Mesenteric fat pad (tissue), 1 donor: ENCODE results near the gene NOP14. TPM values are rescaled to one million over a fixed set of nuclear protein-coding genes. Genes with fewer than 3 reads are reported as not detected.
A peak's percentile ranks its signal among the peaks of the same experiment; 100 is the strongest.

ENCODE experiments used
- DNase-seq: peaks from one replicate; pipeline ENCODE4 v3.0.0-alpha.2; 2020; ENCODE audit warnings: low spot score
- total RNA-seq: library from RNA; stranded (reverse); fragmentation: NEBNext Ultra II Directional; extraction: Animal tissue kit (Norgen Biotek cat#: 25700); gene quantifications from one replicate; pipeline ENCODE4 v1.2.1, GENCODE V29; 2021
- donor health status: DM: yes; HTN: yes; CAD: no.

NOP14 gene
- total RNA-seq, 1 donor from 2014 or later = 37.5 TPM

DNA sequence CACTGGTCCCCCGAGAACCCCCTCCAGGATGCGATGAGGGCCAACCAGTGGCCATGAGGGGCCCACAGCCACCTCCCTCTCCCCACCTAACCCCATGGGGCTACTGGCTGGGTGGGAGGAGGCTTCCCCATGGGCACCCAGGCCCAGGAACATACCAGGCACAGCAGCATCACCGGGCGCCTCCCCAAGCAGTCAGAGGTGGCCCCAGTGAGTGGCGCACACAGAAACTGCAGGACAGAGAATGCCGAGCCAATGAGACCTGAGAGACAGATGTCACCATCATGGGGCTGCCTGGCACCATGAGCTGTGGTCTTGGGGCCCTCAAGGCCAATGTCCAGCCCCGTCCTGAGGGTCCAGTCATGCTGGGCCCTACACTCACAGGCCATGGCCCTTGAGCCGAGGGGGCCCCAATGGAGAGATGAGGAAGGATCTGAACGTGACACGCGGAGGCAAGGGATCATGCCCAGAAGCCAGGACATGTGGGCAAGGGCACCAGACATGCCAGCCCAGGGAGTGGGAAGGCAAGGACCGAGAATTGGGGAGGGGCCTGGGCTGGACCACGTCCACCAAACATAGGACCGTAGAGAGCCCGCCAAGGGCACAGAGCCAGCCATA is 30.1 kb downstream of the NOP14 start:
- no peak for DNase-seq

GRCh38 chr4:2932321-2932950 is 30.8 kb downstream of the NOP14 start:
- DNase-seq = no peak

DNA sequence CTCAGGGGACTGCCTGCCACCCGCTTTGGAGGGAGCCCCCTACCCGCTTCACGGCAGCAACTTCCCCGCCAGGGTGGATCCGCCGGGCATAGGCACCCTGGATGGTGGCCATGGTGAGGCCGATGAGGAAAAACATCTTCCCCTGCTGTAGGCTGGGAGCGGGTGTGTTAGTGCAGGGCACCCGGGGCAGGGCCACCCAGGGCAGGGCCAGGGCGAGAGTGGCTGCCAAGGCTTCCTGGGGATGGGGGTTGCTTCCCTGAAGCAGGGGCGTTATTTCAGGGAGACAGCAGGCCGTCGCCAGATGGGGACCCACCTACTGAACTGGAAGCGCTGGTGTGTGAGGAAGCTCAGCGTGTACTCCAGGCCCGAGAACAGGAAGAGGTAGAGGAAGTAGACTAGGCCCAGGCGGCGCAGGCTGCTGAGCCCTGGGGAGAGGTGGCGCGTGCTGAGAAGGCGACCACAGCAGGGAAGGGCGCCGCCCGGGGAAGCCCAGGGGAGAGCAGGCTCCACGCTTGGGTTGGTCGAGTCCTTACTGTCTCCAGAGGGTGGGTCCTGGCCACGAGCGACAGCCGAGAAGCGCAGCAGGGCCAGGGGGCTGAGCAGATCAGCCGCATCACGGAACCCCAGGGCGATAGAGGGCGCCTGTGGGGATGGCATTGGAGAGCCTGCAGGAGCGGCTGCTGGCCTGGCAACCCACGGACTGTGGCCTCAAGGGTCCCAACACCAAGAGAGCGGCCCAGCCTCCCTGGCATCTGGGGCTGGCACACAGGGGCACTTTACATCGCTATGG is 31.5 kb downstream of the NOP14 start:
- no peak for DNase-seq

DNA sequence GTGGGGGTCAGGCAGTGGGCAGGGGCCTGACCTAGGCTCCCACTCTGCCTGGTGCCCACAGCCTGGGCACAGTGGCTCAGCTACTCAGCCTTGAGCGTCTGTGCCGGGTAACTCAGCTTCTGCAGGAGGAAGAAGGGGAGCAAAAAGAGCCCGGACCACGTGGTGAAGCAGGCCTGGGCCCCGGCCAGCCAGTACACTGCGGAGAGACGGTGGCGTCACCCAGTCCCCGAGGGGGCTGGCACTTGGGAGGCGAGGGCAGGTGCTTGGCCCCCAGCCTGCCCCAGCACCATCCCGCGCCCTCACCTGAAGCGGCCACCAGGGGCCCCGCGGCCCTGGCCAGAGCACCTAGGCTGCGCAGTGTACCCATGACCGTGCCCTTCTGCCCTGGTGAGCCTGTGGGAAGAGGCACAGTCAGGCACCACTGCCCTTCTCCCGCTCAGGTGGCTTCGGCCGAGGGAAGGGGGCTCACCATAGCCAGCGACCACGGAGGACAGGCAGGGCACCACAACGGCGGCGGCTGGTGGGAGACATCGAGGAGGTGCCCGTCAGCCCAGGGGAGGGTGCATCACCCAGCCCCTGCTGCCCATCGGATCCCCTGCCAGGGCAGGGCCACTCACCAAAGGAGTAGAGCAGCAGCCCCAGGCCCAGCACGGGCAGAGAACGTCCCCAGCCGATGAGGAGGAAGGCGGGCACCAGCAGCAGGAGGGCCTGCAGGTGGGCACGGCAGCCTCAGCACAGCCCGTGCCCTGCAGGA is 32.3 kb downstream of the NOP14 start:
- no peak for DNase-seq

DNA sequence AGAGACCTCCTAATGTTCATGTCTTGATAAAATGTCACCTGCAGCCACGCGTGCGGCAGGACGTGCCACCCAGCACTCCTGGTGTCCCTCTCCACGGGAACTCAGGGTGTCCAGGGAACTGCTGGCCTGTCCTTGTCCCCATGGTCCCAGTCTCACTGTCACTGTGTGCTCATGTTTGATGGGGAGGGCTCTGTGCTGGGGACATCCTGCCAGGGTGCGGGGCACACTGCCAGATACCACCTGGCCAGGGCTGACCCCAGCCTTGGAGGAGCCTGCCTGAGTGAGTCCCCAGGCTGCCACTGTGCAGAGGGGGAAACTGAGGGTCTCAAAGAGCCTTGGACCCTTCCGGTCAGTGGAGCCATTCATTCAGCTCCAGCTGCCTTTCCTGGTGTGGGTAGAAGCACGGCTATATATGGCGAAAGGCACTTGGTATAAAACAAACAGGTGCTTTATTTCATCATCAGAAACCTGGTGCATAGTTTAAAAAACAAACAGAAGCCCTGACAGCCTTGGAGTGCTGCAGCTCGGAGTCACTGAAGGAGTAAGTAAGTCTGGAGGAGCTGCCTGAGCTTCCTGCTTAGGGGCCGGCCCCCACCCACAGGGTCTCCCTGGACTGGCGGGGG is 33.0 kb downstream of the NOP14 start:
- DNase-seq = no peak

GRCh38 chr4:2929469-2929868 is 33.7 kb downstream of the NOP14 start:
- DNase-seq = no peak

DNA sequence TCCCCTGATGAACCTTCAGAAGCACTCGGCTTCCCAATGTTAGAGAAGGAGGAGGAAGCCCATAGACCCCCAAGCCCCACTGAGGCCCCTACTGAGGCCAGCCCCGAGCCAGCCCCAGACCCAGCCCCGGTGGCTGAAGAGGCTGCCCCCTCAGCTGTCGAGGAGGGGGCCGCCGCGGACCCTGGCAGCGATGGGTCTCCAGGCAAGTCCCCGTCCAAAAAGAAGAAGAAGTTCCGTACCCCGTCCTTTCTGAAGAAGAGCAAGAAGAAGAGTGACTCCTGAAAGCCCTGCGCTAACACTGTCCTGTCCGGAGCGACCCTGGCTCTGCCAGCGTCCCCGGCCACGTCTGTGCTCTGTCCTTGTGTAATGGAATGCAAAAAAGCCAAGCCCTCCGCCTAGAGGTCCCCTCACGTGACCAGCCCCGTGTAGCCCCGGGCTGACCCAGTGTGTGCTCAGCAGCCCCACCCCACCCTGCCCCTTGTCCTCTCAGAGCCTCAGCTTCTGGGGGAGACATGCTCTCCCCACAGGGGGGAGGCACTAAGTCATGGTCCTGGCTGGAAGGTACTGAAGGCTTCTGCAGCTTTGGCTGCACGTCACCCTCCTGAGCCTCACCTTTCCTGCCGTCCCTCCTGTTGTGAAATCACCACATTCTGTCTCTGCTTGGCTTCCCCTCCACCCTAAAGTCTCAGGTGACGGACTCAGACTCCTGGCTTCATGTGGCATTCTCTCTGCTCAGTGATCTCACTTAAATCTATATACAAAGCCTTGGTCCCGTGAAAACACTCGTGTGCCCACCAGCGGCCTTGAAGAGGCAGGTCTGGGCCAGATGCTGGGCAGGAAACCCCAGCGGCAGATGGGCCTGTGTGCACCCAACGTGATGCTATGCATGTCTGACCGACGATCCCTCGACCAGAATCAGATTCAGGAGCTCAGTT is 34.7 kb downstream of the NOP14 start:
- peak; percentile 74 for DNase-seq

- no peak for DNase-seq
These were observed 35.5 kb downstream of the NOP14 start for GRCh38 chr4:2927696-2928075.

GRCh38 chr4:2927016-2927695 is 36.0 kb downstream of the NOP14 start:
- DNase-seq = no peak

GRCh38 chr4:2925931-2926860 is 37.0 kb downstream of the NOP14 start:
- peak; percentile 78 for DNase-seq

DNA sequence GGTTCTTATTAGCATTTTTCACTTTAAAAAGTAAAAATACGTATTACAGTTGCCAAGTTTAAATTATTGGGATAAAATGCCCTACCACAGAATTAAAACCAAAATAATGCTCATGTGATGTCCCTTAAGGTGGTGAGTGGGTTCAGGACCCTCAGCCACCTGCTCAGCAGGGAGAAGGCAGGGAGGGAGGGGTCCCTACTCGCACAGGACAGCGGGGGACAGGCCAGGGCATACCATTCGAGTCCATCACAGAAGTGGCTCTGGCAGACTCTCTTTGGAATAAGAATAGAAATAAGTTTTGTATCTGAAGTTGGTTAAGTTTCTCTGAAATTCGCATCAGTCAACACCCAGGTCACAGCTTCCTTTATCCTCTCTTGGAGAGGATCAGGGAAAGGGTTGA is 37.7 kb downstream of the NOP14 start:
- no peak for DNase-seq

DNA sequence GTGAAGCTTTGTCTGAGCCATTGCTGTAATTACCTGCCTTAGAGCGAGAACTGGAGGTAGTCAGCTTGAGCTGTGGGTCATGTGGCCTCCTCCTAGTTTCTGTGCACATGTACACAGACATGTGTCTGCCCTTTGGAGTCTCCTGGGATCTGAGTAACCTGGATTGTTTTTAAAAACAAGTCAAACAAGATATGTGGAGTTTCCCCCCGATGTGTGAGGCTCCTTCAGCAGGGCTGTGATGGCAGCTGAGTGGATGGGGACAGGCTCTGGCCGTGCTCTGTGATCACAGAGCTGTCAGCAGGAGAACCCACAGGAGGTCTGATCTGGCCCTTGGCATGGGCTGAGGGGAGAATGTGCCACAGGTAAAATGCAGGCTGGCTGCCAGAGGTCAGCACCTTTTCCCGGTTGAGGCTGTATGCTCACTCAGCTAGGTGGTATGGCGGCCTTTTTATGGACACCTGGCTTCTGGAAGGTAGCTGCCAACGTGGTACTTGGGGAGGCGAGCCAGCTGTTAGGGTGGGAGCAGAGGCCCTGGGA is 38.4 kb downstream of the NOP14 start:
- no peak for DNase-seq

DNA sequence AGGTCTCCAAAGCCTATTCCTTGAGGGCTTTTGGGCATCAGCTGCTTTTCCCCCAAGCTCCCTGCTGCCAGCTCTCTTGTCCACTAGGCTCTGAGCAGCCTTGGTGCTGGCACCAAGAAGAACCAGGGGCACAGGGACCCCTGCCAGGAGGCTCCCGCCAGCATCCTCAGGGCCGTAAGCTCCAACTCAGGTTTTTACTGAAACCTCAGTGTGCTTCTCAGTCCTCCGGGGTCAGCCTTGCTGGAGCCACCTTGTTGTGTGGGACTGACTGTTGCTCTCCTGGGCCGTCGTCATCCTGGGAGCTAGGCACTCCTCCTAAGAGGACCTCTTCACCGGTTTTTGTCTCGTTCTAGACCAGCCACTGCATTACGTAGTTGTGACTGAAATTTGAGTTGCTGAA is 38.9 kb downstream of the NOP14 start:
- no peak for DNase-seq

- peak; percentile 74 for DNase-seq
These were observed 39.5 kb downstream of the NOP14 start for GRCh38 chr4:2923668-2924173.

GRCh38 chr4:2923141-2923551 is 40.1 kb downstream of the NOP14 start:
- DNase-seq = peak; percentile 71

- DNase-seq = peak; percentile 57
These were observed 40.6 kb downstream of the NOP14 start for GRCh38 chr4:2922453-2923101.

DNA sequence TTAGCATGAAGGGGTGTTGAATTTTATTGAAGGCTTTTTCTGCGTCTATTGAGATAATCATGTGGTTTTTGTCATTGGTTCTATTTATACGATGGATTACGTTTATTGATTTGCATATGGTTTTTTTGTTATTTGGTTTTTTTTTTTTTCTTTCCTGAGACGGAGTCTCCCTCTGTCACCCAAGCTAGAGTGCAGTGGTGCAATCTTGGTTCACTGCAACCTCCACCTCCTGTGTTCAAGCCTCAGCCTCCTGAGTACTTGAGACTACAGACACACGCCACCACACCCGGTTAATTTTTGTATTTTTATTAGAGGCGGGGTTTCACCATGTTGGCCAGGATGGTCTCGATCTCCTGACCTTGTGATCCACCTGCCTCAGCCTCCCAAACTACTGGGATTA is 44.5 kb downstream of the NOP14 start:
- peak; percentile 30 for DNase-seq
